GM21515 (cell line): Measurements from ENCODE around the gene SCPEP1.

ENCODE experiments used
- ATAC-seq: cut with Tn5 transposase; IDR thresholded peaks from one replicate; pipeline ENCODE4 v1.9.1; 2021; ENCODE audit not compliant: unreplicated experiment

SCPEP1 gene

DNA sequence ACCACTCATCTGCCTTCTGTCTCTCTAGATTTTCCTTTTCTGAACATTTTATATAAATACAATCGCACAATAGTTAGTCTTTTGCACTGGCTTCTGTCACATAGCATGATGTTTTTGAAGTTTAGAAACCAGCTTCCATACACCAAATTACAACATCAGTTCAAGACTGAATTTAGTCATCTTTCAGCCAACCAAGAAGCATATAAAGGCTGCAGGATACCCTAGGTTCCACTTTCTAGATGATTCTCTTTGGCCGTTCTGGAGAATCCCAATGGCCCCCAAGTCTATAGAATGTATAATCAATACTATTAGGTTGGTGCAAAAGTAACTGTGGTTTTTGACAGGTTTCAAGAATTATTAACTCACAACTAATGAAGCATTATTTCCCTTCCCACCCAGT, 19.4 kb downstream of the SCPEP1 start:
- ATAC-seq, result no peak

GRCh38 chr17:57001541-57001940, 23.6 kb downstream of the SCPEP1 start:
- no peak for ATAC-seq

GRCh38 chr17:57002904-57003303, 25.0 kb downstream of the SCPEP1 start:
- no peak for ATAC-seq

DNA sequence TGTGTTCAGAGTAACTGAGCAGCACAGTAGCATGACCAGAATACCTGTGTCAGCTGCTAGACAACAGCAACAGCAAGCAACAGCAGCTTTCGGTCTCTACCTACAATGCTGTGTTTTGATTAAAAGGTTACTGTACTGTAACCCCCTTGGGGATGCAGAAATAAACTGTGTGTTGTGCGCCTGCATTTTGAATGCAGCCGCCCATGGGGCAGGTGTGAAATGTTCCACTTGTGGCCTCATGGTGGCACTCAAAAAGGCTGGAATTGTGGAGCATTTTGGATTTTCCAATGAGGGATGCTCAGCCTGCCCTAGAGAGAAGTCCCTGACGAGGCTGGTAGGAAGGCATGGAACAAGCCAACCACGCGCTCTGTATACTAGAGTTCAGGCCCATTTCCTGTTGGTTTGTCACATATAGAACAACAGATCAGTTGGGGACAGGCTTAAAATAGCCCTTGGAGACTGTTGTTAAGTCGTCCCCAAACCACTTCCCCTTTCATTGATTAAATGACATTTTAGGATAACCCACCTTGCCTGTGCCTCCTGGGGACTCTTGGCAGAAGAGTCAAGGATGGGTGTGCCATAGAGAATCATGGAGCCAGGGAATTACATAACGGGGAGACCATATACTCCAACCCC, 27.1 kb downstream of the SCPEP1 start:
- peak; percentile 87 for ATAC-seq

- ATAC-seq, result no peak
Measured at GRCh38 chr17:57006040-57006439, 28.1 kb downstream of the SCPEP1 start.

DNA sequence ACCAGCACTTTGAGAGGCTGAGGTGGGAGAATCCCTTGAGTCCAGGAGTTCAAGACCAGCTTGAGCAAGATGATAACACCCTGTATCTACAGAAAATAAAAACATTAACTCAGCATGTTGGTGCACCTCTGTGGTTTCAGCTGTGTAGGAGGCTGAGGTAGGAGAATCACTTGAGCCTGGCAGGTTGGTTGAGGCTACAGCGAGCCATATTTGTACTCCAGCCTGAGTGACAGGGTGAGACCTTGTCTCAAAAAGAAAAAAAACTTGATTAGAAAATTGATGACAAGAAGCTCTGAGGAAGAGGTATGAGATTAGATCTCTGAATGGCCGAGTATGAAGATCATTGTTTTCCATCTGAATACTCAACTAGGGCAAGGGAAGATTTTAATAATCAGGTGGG, 31.0 kb downstream of the SCPEP1 start:
- ATAC-seq, result no peak

- peak; percentile 47 for ATAC-seq
Measured at GRCh38 chr17:57009737-57010445, 32.0 kb downstream of the SCPEP1 start.

GRCh38 chr17:57010487-57010886, 32.6 kb downstream of the SCPEP1 start:
- no peak for ATAC-seq

DNA sequence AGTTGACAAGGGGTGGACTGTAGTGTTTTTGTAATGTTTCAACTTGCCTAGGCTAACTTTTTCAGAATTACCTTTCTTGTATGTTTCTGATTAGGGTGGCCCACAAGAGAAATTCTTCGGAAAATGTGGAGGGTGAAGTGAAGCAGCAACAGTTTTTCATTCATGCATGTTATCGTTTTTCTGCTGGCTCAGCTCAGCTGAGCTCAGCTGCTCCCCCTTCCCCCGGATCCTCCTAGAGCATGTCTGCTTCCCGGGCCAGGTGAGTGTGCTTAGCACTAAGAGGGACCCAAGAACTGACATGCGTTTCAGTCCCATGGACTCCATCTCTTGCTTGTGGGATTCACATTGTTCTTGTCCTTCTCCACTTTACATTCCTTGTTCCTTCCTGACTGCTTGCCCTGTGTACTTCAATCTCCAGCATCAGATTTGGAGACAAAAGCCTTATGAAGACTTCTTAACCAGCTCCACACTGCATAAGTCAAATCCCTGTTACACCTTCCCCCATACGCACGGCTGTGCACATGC, 33.6 kb downstream of the SCPEP1 start:
- no peak for ATAC-seq

DNA sequence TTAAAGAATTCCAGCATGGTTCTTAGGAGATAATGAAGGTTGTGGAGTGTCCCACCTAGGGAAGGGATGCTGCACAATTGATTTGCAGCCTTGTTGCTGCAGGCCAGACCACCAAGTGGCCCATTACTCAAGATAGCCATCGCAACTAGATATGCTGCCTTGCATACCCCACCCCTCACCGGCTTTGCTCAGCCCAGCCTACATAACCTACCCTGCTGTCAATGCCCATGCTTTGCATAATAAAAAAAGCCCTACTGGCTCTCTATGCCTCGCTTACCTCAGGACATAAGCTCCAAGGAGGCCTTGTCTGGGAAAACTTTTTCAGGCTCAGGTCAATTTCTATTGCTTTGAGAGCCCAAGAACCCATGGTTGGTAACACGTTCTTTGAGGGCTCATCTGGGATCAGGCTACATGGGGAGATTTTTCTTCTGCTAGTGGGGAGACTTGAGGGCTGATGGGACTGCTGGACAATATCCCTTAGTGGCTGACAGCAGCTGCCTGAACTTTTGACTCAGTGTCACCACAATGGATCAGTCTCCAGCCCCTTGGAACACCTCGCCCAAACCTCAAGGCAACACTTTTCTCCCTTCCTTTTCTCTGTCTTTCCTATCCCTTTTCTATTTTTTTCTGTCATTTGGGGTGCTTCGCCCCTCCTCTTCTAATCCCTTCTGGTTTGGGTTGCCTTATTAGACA, 38.3 kb downstream of the SCPEP1 start:
- ATAC-seq, result no peak

DNA sequence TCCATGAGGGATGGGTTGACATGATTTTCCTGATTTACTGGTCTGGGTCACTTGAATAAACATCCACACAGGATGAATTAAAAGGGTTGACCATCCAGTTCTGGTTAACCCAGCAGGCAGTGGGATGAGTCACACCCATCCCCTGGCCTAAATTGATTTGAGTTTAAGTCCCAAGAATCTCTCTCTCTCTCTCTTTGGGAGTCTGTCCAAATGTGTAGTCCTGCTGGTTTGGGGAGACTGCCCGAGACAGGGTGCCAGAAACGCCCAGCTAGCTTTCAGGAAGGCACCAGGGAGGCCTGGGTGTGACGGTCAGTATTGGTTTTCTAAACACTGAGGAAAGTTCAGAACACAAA, 38.8 kb downstream of the SCPEP1 start:
- ATAC-seq, result no peak

DNA sequence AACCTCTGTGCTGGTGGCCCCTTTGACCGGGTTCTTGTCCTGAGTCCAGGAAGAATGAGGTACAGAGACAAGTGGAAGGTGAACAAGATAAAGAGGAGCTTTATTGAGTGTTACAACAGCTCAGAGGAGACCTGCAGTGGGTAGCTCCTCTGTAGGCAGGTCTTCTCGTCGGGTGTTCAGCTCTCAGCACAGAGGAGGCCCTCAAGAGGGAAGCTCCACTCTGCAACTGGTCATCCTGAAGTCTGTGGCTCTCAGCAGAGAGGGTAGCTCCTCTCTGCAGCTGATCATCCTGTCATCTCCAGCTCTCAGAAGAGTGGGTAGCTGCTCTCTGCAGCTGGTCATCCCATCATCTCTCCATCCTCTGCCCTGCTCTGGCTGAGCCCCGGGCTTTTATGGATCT, 39.7 kb downstream of the SCPEP1 start:
- ATAC-seq, result no peak

DNA sequence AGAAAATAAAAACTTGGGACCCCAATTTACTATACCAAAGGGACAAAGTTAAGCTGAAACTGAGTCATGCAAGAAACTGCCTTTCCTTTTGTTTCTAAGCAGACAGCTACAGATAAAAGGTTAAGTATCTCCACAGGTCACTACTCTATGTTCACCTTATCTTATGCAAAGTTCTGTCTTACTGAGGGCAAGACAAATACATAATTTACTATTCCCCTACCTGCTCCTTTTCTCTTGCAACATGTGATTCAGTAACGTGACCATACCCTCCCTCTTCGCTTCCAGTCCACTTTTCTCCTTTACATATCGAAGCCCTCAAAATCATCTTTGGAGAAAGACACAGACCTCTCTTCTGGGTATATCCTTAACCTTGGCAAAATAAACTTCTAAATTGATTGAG, 42.3 kb downstream of the SCPEP1 start:
- ATAC-seq, result no peak

DNA sequence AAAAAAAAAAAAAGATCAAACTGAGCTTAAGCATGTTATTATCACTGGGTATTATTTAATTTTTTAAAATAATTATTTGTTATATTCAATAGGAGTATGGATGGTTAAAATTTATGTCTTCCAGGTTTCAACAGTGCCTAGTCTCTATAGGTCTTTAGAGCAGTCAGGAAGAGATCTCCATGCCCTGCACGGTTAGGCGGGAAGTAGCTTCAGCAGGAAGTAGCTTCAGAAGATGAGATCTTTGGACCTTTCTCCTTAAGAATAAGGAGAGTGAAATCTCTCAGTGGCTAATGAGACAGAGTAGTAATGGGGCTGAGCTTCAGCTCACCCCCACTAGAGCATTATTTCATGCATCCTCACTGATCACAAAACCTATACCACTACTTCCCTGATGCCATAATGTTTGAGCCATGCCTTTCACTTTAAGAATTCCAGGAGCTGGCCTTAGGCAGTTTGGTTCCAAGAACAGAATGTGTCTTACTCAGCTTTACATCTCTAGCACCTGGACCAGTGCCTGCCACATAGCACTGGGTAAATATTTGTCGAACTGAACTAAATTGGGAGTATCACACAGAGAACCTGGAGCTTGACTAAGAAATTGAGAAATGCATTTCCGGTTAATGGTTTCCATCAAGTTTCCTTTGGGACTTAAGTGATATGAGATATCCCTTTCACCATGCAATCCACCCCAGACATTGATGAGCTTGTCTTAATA, 43.5 kb downstream of the SCPEP1 start:
- no peak for ATAC-seq

GRCh38 chr17:57025876-57026275, 47.9 kb downstream of the SCPEP1 start:
- ATAC-seq, result no peak

GRCh38 chr17:57027852-57028251, 49.9 kb downstream of the SCPEP1 start:
- no peak for ATAC-seq

GRCh38 chr17:57032343-57032742, 54.4 kb downstream of the SCPEP1 start:
- no peak for ATAC-seq

DNA sequence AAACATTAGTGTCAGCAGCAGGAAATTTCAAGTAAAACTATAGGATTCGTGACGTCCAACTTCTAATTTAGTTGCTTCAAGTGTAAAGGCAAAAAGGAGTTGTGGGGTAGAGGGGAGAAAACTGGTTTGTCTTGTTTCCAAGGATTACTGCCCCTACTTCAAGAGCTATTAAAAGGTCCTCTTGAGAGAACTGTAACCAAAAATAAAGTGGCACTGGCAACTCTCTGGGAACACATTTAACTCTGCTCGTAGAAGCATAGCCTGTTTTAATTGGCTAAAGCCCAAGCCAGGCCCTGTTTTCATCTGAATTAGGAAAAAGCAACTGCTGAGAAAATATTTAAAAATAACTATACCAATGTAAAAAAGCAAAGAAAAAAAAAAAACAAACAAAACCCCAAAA, 55.4 kb downstream of the SCPEP1 start:
- ATAC-seq, result no peak

DNA sequence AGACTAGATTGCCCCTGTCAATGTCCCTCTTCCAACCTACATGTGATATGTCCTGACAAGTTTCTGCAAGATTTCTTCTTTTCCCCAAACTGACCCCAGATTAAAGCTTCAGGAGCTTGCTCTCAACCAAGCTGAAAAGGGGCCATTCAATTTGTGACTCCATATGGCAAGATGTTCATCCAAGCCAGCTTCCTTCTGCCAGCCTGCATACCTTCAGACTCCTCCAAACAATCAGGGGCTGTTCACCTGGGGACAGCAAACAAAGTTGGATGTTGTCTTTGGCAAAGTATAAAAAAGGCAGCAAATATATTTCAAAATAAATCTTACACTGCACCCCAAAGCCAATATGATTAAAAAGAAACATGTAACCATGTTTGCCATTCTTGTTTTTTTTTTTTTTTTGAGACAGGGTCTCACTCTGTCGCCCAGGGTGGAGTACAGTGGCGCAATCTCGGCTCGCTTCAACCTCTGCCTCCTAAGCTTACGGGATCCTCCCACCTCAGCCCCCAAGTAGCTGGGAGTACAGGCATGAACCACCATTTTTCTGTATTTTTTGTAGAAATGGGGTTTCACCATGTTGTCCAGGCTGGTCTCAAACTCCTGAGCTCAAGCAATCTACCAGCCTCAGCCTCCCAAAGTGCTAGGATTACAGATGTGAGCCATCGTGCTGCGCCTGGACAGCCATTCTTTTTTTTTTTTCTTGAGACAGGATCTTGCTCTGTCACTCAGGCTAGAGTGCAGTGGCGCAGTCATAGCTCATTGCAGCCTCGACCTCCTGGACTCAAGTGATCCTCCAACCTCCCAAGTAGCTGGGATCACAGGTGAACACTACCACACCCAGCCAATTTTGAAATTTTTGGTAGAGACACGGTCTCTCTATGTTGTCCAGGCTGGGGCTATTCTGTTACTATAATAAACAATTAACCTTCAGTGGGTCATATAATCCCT, 57.1 kb downstream of the SCPEP1 start:
- no peak for ATAC-seq

DNA sequence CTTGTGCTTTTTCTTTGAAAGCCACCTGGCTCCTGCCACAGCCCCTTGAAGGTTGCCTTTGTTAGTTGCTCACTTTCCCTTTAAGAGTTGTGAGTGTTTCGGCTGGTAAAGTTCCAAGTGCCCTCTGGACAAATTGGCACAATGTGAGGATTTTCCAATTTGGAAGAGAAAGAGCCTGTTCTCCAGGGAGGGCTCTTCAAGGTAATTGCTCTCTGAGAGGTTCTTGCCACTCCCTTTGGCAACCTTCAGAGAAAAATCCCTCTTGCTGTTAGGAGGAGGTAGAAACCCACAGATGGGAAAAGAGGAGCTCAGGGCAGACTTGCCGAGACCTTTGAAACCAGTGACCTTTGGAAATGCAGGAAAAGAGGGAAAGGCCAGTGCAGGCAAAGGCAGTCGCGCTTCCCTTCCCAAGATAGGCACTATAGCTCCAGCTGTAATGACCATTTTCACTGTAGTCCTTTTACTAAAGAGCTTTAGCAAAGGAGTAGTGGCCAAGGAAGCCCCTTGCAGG, 58.1 kb downstream of the SCPEP1 start:
- no peak for ATAC-seq
